Stimulated activated CD4-positive, alpha-beta T cell treated with anti-CD3 and anti-CD28 coated beads, TNF-alpha, amount 100 ng/mL, for 24 hours (primary cell): ENCODE measurements around the gene OLIG1.

Source experiments
- DNase-seq, 3 experiments: peaks; one replicate each; pipeline ENCODE4 v3.0.0-alpha.2; 2020; ENCODE audit warnings: low read depth in 3 of 3

OLIG1 gene, protein sequence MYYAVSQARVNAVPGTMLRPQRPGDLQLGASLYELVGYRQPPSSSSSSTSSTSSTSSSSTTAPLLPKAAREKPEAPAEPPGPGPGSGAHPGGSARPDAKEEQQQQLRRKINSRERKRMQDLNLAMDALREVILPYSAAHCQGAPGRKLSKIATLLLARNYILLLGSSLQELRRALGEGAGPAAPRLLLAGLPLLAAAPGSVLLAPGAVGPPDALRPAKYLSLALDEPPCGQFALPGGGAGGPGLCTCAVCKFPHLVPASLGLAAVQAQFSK

DNA sequence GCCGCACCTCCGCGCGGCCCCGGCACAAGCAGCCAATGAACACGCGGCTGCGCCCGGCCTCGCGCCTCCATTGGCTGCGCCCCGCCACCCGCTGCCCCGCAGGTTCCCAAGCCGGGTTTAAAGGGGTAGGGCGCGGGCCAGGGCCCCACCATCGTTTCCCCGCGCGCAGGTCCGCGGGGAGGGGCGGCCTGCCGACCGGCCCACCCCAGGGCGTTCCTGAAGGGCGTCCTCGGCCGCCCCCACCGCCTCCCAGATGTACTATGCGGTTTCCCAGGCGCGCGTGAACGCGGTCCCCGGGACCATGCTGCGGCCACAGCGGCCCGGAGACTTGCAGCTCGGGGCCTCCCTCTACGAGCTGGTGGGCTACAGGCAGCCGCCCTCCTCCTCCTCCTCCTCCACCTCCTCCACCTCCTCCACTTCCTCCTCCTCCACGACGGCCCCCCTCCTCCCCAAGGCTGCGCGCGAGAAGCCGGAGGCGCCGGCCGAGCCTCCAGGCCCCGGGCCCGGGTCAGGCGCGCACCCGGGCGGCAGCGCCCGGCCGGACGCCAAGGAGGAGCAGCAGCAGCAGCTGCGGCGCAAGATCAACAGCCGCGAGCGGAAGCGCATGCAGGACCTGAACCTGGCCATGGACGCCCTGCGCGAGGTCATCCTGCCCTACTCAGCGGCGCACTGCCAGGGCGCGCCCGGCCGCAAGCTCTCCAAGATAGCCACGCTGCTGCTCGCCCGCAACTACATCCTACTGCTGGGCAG lies at the start of gene OLIG1:
Gene OLIG1, plus strand, starts transcription at position 148 of the 750 bp plus-strand sequence. Its CDS starts 106 bp downstream, at position 254.
- DNase-seq, result peak in 2 of 3 experiments; percentile 19 to 55

DNA sequence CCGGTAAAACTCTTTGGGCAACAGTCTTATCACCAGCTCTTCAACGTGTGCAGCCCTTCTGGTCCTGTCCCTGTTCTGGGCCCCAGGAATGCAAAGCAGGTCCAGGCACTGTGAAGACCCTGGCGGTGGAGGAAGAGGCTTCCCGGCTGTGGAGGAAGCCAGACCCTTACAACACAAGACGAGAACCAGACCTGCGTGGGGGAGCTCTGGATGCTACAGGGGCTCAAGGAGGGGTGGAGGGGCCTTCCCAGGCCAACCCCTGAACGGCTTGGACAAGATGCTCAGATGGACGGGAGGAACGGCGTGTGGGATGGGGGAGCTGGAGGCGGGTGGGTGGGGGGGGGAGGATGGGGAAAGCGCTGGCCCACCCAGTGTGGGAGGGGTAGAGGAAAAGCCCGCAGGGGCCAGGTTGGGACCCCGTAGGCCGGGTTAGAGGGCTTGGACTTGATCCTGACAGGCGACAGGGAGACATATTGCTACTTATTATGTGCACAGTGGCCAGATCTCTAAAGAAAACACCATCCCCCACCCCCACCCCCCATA lies 49.3 kb upstream of the OLIG1 start:
- DNase-seq, result no peak

DNA sequence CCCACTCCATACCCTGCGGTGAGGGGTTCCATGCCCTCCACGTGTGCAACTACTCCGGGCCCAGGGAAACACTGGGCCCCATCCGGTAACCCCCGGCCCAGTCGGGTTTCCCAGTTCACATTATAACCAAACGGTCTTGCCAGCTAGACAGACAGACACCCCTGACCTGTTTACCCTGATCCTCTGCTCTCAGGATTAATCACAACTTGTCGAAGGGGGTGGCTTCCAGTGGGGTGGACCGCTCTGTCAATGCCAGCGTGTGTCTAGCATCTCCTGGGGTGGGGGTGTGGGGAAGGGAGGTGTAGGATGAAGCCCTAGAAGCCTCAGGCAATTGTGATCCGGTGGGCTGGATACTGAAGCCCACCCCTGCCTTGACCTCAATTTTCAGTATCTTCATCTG lies 48.8 kb upstream of the OLIG1 start:
- DNase-seq, result no peak

DNA sequence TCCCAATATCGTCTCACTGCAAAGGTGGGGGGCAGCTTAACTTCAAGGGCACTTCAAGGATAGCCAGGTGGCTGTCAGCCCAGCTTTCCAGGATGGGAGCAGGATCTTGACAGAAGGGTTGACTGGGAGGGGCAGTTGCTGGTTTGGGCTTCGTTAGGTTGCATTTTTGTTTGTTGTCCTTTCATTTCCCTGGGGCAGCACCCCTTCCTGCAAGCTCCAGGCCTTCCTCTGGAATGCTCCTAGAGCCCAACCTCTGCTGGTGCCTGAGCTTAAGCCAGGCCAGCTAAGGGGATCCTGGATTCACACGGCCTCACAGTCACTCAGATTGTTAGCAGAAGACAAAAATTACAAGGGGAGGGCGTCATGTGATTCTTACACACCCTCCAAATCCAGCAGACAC lies 48.3 kb upstream of the OLIG1 start:
- no peak for DNase-seq

DNA sequence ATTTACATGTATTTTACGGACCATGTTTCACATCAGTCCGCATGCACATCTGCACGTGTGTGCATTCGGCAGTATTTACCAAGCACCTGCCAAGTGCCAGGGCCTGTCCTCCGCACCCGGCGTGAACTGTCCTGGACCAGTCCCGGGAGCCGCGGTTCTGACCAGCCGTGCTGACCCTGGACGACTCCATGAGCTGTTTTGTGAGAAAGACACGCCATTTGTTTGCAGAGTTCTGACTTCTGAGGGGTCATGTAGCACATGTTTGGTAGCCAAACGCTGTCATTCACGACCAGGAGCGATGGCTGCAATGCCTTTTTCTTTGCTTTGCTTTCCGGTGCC lies 47.5 kb upstream of the OLIG1 start:
- no peak for DNase-seq

DNA sequence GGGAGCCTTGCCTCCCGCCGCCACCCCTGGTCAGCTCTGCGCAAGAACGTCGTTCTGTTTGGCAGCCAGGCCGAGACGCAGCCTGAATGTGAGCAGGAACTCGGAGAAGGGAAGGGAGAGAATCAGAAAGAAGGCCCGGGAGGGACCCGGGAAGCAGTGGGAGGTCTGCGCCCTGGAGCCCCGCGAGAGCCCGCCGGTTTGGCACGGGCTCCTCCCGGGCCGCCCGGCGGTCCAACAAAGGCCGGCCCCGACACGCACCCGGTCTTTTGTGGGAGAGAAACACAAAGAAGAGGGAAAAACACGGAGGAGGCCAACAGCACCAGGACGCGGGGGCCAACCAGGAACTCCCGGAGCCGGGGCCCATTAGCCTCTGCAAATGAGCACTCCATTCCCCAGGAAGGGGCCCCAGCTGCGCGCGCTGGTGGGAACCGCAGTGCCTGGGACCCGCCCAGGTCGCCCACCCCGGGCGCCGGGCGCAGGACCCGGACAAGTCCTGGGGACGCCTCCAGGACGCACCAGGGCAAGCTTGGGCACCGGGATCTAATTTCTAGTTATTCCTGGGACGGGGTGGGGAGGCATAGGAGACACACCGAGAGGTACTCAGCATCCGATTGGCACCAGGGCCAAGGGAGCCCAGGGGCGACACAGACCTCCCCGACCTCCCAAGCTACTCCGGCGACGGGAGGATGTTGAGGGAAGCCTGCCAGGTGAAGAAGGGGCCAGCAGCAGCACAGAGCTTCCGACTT lies 46.9 kb upstream of the OLIG1 start:
- no peak for DNase-seq

DNA sequence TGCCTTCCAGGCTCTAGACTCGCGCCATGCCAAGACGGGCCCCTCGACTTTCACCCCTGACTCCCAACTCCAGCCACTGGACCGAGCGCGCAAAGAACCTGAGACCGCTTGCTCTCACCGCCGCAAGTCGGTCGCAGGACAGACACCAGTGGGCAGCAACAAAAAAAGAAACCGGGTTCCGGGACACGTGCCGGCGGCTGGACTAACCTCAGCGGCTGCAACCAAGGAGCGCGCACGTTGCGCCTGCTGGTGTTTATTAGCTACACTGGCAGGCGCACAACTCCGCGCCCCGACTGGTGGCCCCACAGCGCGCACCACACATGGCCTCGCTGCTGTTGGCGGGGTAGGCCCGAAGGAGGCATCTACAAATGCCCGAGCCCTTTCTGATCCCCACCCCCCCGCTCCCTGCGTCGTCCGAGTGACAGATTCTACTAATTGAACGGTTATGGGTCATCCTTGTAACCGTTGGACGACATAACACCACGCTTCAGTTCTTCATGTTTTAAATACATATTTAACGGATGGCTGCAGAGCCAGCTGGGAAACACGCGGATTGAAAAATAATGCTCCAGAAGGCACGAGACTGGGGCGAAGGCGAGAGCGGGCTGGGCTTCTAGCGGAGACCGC lies 46.3 kb upstream of the OLIG1 start:
- no peak for DNase-seq

DNA sequence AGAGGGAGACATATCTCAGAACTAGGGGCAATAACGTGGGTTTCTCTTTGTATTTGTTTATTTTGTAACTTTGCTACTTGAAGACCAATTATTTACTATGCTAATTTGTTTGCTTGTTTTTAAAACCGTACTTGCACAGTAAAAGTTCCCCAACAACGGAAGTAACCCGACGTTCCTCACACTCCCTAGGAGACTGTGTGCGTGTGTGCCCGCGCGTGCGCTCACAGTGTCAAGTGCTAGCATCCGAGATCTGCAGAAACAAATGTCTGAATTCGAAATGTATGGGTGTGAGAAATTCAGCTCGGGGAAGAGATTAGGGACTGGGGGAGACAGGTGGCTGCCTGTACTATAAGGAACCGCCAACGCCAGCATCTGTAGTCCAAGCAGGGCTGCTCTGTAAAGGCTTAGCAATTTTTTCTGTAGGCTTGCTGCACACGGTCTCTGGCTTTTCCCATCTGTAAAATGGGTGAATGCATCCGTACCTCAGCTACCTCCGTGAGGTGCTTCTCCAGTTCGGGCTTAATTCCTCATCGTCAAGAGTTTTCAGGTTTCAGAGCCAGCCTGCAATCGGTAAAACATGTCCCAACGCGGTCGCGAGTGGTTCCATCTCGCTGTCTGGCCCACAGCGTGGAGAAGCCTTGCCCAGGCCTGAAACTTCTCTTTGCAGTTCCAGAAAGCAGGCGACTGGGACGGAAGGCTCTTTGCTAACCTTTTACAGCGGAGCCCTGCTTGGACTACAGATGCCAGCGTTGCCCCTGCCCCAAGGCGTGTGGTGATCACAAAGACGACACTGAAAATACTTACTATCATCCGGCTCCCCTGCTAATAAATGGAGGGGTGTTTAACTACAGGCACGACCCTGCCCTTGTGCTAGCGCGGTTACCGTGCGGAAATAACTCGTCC lies 45.5 kb upstream of the OLIG1 start:
- no peak for DNase-seq

DNA sequence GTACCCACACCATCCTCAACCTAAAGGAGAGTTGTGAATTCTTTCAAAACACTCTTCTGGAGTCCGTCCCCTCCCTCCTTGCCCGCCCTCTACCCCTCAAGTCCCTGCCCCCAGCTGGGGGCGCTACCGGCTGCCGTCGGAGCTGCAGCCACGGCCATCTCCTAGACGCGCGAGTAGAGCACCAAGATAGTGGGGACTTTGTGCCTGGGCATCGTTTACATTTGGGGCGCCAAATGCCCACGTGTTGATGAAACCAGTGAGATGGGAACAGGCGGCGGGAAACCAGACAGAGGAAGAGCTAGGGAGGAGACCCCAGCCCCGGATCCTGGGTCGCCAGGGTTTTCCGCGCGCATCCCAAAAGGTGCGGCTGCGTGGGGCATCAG lies 44.8 kb upstream of the OLIG1 start:
- no peak for DNase-seq

DNA sequence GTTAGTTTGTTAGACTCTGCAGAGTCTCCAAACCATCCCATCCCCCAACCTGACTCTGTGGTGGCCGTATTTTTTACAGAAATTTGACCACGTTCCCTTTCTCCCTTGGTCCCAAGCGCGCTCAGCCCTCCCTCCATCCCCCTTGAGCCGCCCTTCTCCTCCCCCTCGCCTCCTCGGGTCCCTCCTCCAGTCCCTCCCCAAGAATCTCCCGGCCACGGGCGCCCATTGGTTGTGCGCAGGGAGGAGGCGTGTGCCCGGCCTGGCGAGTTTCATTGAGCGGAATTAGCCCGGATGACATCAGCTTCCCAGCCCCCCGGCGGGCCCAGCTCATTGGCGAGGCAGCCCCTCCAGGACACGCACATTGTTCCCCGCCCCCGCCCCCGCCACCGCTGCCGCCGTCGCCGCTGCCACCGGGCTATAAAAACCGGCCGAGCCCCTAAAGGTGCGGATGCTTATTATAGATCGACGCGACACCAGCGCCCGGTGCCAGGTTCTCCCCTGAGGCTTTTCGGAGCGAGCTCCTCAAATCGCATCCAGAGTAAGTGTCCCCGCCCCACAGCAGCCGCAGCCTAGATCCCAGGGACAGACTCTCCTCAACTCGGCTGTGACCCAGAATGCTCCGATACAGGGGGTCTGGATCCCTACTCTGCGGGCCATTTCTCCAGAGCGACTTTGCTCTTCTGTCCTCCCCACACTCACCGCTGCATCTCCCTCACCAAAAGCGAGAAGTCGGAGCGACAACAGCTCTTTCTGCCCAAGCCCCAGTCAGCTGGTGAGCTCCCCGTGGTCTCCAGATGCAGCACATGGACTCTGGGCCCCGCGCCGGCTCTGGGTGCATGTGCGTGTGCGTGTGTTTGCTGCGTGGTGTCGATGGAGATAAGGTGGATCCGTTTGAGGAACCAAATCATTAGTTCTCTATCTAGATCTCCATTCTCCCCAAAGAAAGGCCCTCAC lies 44.2 kb upstream of the OLIG1 start, which contains the start of gene OLIG2:
Gene OLIG2, plus strand, starts transcription at position 447 of the 954 bp plus-strand sequence. CDS start 928 bp downstream, outside the sequence.
- no peak for DNase-seq

DNA sequence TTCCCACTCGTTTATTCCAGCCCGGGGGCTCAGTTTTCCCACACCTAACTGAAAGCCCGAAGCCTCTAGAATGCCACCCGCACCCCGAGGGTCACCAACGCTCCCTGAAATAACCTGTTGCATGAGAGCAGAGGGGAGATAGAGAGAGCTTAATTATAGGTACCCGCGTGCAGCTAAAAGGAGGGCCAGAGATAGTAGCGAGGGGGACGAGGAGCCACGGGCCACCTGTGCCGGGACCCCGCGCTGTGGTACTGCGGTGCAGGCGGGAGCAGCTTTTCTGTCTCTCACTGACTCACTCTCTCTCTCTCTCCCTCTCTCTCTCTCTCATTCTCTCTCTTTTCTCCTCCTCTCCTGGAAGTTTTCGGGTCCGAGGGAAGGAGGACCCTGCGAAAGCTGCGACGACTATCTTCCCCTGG lies 43.5 kb upstream of the OLIG1 start:
- DNase-seq, result no peak

DNA sequence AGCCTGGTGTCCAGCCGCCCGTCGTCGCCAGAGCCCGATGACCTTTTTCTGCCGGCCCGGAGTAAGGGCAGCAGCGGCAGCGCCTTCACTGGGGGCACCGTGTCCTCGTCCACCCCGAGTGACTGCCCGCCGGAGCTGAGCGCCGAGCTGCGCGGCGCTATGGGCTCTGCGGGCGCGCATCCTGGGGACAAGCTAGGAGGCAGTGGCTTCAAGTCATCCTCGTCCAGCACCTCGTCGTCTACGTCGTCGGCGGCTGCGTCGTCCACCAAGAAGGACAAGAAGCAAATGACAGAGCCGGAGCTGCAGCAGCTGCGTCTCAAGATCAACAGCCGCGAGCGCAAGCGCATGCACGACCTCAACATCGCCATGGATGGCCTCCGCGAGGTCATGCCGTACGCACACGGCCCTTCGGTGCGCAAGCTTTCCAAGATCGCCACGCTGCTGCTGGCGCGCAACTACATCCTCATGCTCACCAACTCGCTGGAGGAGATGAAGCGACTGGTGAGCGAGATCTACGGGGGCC lies 43.0 kb upstream of the OLIG1 start:
- no peak for DNase-seq

DNA sequence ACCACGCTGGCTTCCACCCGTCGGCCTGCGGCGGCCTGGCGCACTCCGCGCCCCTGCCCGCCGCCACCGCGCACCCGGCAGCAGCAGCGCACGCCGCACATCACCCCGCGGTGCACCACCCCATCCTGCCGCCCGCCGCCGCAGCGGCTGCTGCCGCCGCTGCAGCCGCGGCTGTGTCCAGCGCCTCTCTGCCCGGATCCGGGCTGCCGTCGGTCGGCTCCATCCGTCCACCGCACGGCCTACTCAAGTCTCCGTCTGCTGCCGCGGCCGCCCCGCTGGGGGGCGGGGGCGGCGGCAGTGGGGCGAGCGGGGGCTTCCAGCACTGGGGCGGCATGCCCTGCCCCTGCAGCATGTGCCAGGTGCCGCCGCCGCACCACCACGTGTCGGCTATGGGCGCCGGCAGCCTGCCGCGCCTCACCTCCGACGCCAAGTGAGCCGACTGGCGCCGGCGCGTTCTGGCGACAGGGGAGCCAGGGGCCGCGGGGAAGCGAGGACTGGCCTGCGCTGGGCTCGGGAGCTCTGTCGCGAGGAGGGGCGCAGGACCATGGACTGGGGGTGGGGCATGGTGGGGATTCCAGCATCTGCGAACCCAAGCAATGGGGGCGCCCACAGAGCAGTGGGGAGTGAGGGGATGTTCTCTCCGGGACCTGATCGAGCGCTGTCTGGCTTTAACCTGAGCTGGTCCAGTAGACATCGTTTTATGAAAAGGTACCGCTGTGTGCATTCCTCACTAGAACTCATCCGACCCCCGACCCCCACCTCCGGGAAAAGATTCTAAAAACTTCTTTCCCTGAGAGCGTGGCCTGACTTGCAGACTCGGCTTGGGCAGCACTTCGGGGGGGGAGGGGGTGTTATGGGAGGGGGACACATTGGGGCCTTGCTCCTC lies 42.3 kb upstream of the OLIG1 start:
- no peak for DNase-seq

DNA sequence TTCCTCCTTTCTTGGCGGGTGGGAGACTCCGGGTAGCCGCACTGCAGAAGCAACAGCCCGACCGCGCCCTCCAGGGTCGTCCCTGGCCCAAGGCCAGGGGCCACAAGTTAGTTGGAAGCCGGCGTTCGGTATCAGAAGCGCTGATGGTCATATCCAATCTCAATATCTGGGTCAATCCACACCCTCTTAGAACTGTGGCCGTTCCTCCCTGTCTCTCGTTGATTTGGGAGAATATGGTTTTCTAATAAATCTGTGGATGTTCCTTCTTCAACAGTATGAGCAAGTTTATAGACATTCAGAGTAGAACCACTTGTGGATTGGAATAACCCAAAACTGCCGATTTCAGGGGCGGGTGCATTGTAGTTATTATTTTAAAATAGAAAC lies 41.7 kb upstream of the OLIG1 start:
- DNase-seq, result no peak

DNA sequence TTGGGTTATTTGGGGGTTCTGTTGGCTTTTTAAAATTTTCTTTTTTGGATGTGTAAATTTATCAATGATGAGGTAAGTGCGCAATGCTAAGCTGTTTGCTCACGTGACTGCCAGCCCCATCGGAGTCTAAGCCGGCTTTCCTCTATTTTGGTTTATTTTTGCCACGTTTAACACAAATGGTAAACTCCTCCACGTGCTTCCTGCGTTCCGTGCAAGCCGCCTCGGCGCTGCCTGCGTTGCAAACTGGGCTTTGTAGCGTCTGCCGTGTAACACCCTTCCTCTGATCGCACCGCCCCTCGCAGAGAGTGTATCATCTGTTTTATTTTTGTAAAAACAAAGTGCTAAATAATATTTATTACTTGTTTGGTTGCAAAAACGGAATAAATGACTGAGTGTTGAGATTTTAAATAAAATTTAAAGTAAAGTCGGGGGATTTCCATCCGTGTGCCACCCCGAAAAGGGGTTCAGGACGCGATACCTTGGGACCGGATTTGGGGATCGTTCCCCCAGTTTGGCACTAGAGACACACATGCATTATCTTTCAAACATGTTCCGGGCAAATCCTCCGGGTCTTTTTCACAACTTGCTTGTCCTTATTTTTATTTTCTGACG lies 41.1 kb upstream of the OLIG1 start:
- DNase-seq, result no peak

DNA sequence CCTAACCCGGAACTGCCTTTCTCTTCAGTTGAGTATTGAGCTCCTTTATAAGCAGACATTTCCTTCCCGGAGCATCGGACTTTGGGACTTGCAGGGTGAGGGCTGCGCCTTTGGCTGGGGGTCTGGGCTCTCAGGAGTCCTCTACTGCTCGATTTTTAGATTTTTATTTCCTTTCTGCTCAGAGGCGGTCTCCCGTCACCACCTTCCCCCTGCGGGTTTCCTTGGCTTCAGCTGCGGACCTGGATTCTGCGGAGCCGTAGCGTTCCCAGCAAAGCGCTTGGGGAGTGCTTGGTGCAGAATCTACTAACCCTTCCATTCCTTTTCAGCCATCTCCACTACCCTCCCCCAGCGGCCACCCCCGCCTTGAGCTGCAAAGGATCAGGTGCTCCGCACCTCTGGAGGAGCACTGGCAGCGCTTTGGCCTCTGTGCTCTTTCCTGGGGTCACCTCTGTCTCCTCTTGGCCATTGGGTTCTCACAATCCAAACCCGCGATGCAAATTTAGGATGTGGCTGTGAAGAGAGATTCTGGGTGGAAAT lies 40.5 kb upstream of the OLIG1 start:
- DNase-seq, result no peak

DNA sequence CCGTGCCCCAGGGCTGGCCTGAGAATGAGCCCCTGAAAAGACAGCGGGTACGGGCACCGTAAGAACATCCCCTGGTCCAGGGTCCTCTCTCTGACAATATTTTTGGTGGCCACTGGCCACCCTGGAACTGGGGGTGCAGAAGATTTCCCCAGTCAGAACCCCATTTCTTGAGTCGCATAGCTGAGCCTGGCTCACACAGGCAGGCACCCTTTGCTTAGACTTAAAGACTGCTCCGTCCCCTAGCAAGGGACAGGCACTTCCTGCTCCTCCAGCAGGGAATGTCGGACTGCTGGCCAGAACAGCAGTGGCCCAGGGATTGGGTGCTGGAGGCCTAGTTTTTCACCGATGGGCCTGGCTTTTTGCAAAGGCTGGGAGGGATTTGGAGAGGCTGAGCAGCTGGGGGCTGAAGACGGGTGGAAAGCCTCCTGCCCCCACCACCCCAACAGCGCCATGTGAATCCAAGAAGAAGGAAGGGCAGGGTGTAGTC lies 39.9 kb upstream of the OLIG1 start:
- no peak for DNase-seq

DNA sequence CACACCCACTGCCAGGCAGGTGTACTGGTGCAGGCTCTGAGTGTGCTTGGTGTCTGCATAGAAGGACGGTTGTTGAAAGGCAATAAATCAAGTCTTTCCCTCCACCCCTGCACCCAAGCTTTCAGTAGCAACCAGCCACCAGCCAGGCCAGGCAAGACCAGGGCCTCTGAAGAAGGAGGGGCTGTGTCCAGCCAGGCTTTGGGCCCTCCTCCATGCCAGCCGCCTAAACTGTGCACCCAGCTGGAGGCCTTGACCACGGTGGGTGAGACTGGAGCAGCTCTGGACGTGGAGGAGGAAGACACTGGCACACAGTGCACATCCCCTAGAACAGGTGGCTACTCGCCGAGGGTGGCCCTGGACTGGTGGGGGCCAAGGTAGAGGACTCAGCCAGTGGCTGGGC lies 39.3 kb upstream of the OLIG1 start:
- DNase-seq, result no peak
